PC-3 (cell line): Measurements from ENCODE around the gene SHC4. TPM values are rescaled to one million over a fixed set of nuclear protein-coding genes. Genes with fewer than 3 reads are reported as not detected.
A peak's percentile ranks its signal among the peaks of the same experiment; 100 is the strongest.

Experiments
- ATAC-seq: fragments of 200-7000 bp; cut with Tn5 transposase; 2 replicates; pipeline ENCODE4 v1.9.1; 2020; ENCODE audit warnings: mild to moderate bottlenecking, moderate library complexity
- BruUV-seq: library from RNA; stranded (reverse); fragments of 400-500 nt; replicated peaks from 2 replicates; lab custom pipeline; 2021; lab: Mats Ljungman, UMichigan
- CTCF ChIA-PET: fragments of 300-600 bp; sonication (Branson Sonifier 250); formaldehyde crosslinking; loops from one replicate; lab custom pipeline; 2022; ENCODE audit warnings: antibody characterized with exemption; lab: Charles Lee
- POLR2A ChIA-PET: fragments of 300-600 bp; sonication (Branson Sonifier 250); formaldehyde crosslinking; loops from one replicate; lab custom pipeline; 2022; ENCODE audit warnings: antibody characterized with exemption; ENCODE audit not compliant: unreplicated experiment; lab: Charles Lee
- DNase-seq: peaks from one replicate; pipeline ENCODE4 v3.0.0-alpha.2; 2015
- H2AFZ ChIP-seq: fragments of 300-600 bp; sonication (generic); 2 replicates; pipeline ENCODE4 v1.6.0; 2016; ENCODE audit warnings: antibody characterized with exemption, low read length
- H3F3A ChIP-seq: fragments of 300-600 bp; sonication (generic); one replicate; pipeline ENCODE4 v1.6.0; 2017; ENCODE audit warnings: antibody characterized with exemption, low read length, control low read depth, mild to moderate bottlenecking; ENCODE audit not compliant: unreplicated experiment
- H3K27ac ChIP-seq: fragments of 300-600 bp; sonication (generic); 2 replicates; pipeline ENCODE4 v1.5.1; 2016; ENCODE audit warnings: mild to moderate bottlenecking, low read length
- H3K27me3 ChIP-seq: fragments of 300-600 bp; sonication (generic); 2 replicates; pipeline ENCODE4 v1.6.1; 2016; ENCODE audit warnings: low read length, mixed read lengths
- H3K36me3 ChIP-seq: fragments of 300-600 bp; sonication (generic); 2 replicates; pipeline ENCODE4 v1.6.1; 2016; ENCODE audit warnings: low read depth, mixed run types, low read length, mixed read lengths
- H3K4me1 ChIP-seq: fragments of 300-600 bp; sonication (generic); 2 replicates; pipeline ENCODE4 v1.5.1; 2016; ENCODE audit warnings: low read length; ENCODE audit not compliant: insufficient read depth
- H3K4me2 ChIP-seq: fragments of 300-600 bp; sonication (generic); 2 replicates; pipeline ENCODE4 v1.6.0; 2016; ENCODE audit warnings: low read length
- H3K4me3 ChIP-seq: fragments of 300-600 bp; sonication (generic); 2 replicates; pipeline ENCODE4 v1.5.1; 2016; ENCODE audit warnings: mild to moderate bottlenecking, low read length, mixed read lengths
- H3K79me2 ChIP-seq: fragments of 300-600 bp; sonication (generic); 2 replicates; pipeline ENCODE4 v1.6.1; 2017; ENCODE audit warnings: low read length, mixed read lengths
- H3K9ac ChIP-seq: fragments of 300-600 bp; sonication (generic); 2 replicates; pipeline ENCODE4 v1.6.0; 2016; ENCODE audit warnings: mild to moderate bottlenecking, low read length
- H3K9me2 ChIP-seq: fragments of 300-600 bp; sonication (generic); replicated peaks from 2 replicates; pipeline ENCODE4 v1.6.1; 2016; ENCODE audit warnings: mixed run types, low read length, mixed read lengths
- H3K9me3 ChIP-seq: fragments of 300-600 bp; sonication (generic); 2 replicates; pipeline ENCODE4 v1.6.1; 2016; ENCODE audit warnings: low read length, mixed read lengths
- H4K20me1 ChIP-seq: fragments of 300-600 bp; sonication (generic); 2 replicates; pipeline ENCODE4 v1.6.1; 2016; ENCODE audit warnings: low read length, mixed read lengths
- CTCF ChIP-seq: fragments of 300-600 bp; sonication (generic); conservative IDR thresholded peaks from 2 replicates; pipeline ENCODE4 v1.5.1; 2017; ENCODE audit warnings: antibody characterized with exemption, low read depth, mild to moderate bottlenecking, low read length
- EZH2 ChIP-seq: fragments of 300-600 bp; sonication (generic); IDR thresholded peaks from one replicate; pipeline ENCODE4 v1.6.1; 2017; ENCODE audit warnings: antibody characterized with exemption, mild to moderate bottlenecking, low read length; ENCODE audit not compliant: unreplicated experiment
- EZH2phosphoT487 ChIP-seq: fragments of 300-600 bp; sonication (generic); IDR thresholded peaks from 2 replicates; pipeline ENCODE4 v1.6.1; 2018; ENCODE audit warnings: mild to moderate bottlenecking, antibody characterized with exemption, low read length, borderline replicate concordance
- intact Hi-C: fragments of 100-400 bp; cut with micrococcal nuclease; formaldehyde crosslinking; loops from 2 replicates; pipeline ENCODE4 v1.9.0; 2023
- total RNA-seq: library from RNA; depleted of rRNA; stranded (reverse); fragments of >200 nt; gene quantifications from 2 replicates; pipeline ENCODE4 v1.2.3, GENCODE V29; 2014

Gene SHC4
- total RNA-seq, 1 experiment from 2014 or later, result 2.4 TPM

GRCh38 chr15:48800245-48800644 is 163.5 kb downstream of the SHC4 start:
- DNase-seq (no peak), ATAC-seq (no peak)
- H3K79me2 ChIP-seq, result peaks cover 71% of the 10 kb centered on the region
- ChIA-PET POLR2A (no interaction called here), CTCF (no interaction called here)
- no peak overlapping the region for H2AFZ ChIP-seq
- no peaks in the 10 kb centered on the region for H4K20me1 ChIP-seq
- H3K36me3 ChIP-seq, result peaks cover 14% of the 10 kb centered on the region
- 0 out of 2 replicates have a peak overlapping the region, but pooled peaks have one; percentile 5 for H3K27ac ChIP-seq
- no peak overlapping the region for H3K4me2 ChIP-seq
- H3K9ac ChIP-seq, result peak overlapping the region; percentile 22; the same call in 1 of the 2 replicates
- no peaks in the 10 kb centered on the region for H3K9me3 ChIP-seq
- no TSS peak for BruUV-seq
- intact Hi-C loops, result loop anchor here (2.0 kb wide), 2 partner anchors 157 to 441 kb away; no protein-coding TSS in a partner anchor
- no peak overlapping the region for H3K4me3 ChIP-seq
- no peak for TF ChIP-seq EZH2phosphoT487
- no peak for TF ChIP-seq EZH2
- TF ChIP-seq CTCF, result no peak
- peaks cover 41% of the 10 kb centered on the region for H3K4me1 ChIP-seq
- no peaks in the 10 kb centered on the region for H3K9me2 ChIP-seq
- H3K27me3 ChIP-seq, result no peaks in the 10 kb centered on the region
- peaks cover 4% of the 10 kb centered on the region for H3F3A ChIP-seq

GRCh38 chr15:48798319-48798718 is 165.4 kb downstream of the SHC4 start:
- Histone ChIP-seq H3K27me3 (no peaks in the 10 kb centered on the region), H3K36me3 (peaks cover 4% of the 10 kb centered on the region), H4K20me1 (no peaks in the 10 kb centered on the region), H3F3A (peaks cover 4% of the 10 kb centered on the region), H2AFZ (no peak overlapping the region), H3K9me3 (no peaks in the 10 kb centered on the region), H3K4me3 (no peak overlapping the region), H3K9me2 (no peaks in the 10 kb centered on the region), H3K27ac (peak overlapping the region; percentile 94; the same call in 1 of the 2 replicates), H3K79me2 (peaks cover 51% of the 10 kb centered on the region), H3K4me2 (no peak overlapping the region), H3K9ac (no peak overlapping the region), H3K4me1 (peaks cover 50% of the 10 kb centered on the region)
- intact Hi-C loops, result no loop called here
- ATAC-seq (no peak), DNase-seq (no peak)
- CTCF ChIA-PET, result no interaction called here
- POLR2A ChIA-PET, result no interaction called here
- TF ChIP-seq CTCF (no peak), EZH2phosphoT487 (no peak), EZH2 (no peak)
- no TSS peak for BruUV-seq

- Histone ChIP-seq H3K79me2 (peaks cover 42% of the 10 kb centered on the region), H3K27me3 (no peaks in the 10 kb centered on the region), H3K4me1 (peaks cover 45% of the 10 kb centered on the region), H4K20me1 (no peaks in the 10 kb centered on the region), H2AFZ (no peak overlapping the region), H3K4me3 (0 out of 2 replicates have a peak overlapping the region, but pooled peaks have one; percentile 6), H3F3A (peaks cover 4% of the 10 kb centered on the region), H3K36me3 (peaks cover 9% of the 10 kb centered on the region), H3K9me3 (no peaks in the 10 kb centered on the region), H3K27ac (peak overlapping the region; percentile 94), H3K9ac (peak overlapping the region; percentile 71), H3K4me2 (peak overlapping the region; percentile 68), H3K9me2 (no peaks in the 10 kb centered on the region)
- ATAC-seq, result peak; percentile 90
- no peak for TF ChIP-seq CTCF
- no peak for TF ChIP-seq EZH2
- no peak for TF ChIP-seq EZH2phosphoT487
- intact Hi-C loops, result loop anchor here (1.0 to 2.0 kb wide), 2 partner anchors 16 to 42 kb away; no protein-coding TSS in a partner anchor
- ChIA-PET CTCF (no interaction called here), POLR2A (no interaction called here)
- BruUV-seq, result no TSS peak
- DNase-seq, result peak; percentile 83
These were observed 166.8 kb downstream of the SHC4 start for GRCh38 chr15:48796930-48797329.
